Activated T-cell treated with anti-CD3 and anti-CD28 coated beads for 1 hour (primary cell): ENCODE data around the gene AUH.
"Not testable (repeated sequence)": the region's sequence is repeated elsewhere in the genome, so short reads cannot be mapped to it uniquely, and the experiment has no call there.

Experiments used
- DNase-seq: peaks from one replicate; pipeline ENCODE4 v3.0.0-alpha.2; 2020; ENCODE audit warnings: low read depth

Gene AUH

GRCh38 chr9:91361291-91362050, at the start of gene AUH:
TSS of gene AUH (minus strand) at chr9:91361918. CDS start at chr9:91361889, 29 bp downstream.
- peak; percentile 75 for DNase-seq

DNA sequence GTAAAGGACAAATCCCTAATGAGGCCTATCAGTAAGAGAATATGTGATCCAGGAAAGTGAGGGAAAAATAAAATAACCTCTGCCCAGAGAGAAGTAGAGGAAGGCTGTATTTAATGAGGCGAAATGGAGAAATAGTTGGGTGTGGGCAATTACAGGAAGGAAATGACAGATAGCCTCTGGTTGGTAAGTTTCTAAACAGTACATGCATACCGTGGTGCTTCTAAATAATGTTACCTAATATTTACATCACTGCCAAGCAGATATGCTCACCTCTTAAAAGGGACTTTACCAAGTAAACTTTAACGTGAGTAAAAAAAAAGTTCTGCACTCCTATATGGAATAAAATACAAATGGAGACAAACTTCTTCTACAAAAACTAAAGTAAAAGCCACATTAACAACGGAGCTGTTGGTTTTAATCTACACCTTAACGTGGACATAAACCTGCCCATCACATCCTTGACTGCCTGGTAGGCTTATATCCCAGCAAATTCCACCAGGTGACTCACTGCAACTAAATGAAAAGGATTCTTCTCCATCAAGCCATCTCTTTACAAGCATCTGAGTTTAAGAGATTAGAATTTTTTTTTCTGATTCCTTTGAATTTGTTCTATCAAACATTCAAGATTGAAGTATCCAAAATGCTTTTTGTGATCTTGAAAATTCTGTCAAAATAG, 49.5 kb upstream of the AUH start:
- DNase-seq, result no peak

- no peak for DNase-seq
Observed at GRCh38 chr9:91410161-91410560, 48.4 kb upstream of the AUH start.

DNA sequence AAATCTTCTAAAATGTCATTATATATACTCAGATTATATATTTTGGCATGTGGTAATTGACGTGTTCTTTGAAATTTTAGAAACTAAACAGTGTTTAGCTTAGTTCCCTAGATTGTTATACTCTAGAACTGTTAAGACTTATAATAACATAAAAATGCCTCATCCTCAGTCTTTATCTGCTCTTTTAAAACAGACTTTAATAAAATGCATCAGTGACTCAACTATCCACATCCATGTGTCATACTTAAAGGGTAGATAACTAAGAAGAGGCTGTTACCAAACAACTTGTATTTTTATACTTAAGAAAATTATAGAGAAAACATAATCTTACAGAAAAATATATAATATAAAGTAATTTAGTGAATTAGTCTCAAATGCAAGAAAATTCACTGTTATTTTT, 46.8 kb upstream of the AUH start:
- no peak for DNase-seq

DNA sequence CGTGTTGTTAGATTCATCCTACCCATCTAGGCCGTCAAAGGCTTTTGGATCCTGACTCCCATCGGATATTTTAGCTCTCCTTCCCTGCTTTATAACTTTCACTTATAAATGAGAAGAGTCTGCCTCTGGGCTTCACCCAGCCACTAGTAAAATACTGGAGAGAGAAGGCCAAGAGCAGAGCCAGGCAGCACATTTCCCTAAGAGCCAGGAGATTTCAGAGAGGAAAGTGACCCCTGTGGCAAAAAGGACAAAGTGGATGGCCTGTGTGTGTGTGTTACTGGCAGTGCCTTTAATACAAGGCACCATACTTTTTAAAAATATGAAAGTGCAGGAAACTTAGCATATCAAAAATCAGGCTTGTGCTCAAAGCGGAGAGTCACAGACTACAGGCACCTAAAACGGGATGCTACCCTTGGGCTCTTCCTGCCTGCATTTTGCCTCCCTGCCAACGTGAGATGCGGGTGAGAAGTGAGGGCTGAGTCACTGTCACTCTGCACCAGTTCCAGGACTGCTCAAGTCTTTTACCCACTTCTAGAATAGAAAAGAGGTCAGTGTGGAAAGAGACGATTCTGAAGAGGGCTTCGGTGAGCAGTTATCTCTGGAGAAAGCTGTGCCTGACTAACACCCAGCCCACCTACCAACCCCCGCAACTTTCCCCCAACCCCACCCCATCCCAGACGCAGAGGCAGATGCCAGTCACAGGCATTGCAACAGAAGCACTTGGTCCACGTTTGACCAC, 46.0 kb upstream of the AUH start:
- DNase-seq, result no peak

GRCh38 chr9:91405343-91406077, 43.8 kb upstream of the AUH start:
- no peak for DNase-seq

GRCh38 chr9:91403665-91404543, 42.2 kb upstream of the AUH start:
- DNase-seq, result no peak

GRCh38 chr9:91398926-91399325, 37.2 kb upstream of the AUH start:
- no peak for DNase-seq

DNA sequence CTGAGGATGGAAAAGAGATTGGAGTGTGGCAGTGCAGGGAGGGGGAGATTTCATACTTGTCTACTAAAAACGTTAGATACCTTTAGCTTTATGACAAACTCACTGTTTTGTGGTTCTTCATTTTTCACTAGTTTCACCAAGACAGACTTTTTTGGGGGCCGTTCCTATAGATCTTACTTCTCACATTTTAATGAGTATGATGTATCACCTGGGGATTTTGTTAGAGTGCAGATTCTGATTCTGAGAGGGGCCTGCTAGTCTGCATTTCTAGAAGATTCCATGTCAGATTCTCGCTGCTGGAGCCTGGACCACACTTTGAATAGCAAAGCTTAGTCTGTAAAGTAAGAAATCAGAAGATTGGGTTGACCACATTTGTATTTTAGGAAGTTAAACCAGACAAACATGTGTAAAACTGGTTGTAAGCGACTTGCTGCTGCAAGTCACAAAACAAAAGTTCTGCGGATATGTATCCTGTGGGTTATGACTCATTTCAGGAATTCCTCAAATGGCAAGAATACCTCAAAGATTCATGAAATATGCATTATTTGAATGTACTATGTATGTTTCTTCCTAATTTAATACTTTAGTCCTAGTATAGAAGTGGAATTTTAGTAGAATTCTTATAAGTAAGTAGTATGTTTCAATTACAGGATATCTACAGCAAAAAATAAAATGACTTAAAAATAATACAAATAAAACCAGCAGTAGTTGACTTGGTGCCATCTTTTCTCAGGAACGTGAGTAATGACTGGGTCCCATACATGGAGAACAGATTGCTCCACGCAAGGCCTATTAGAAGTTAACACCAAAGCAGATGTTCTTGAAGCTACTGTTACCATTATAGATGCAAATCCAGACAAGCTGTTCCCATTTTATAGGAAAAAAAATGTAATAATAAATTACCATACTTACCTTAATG, 34.1 kb upstream of the AUH start:
- no peak for DNase-seq

GRCh38 chr9:91395106-91395552, 33.4 kb upstream of the AUH start:
- no peak for DNase-seq

GRCh38 chr9:91393826-91394225, 32.1 kb upstream of the AUH start:
- DNase-seq, result no peak

DNA sequence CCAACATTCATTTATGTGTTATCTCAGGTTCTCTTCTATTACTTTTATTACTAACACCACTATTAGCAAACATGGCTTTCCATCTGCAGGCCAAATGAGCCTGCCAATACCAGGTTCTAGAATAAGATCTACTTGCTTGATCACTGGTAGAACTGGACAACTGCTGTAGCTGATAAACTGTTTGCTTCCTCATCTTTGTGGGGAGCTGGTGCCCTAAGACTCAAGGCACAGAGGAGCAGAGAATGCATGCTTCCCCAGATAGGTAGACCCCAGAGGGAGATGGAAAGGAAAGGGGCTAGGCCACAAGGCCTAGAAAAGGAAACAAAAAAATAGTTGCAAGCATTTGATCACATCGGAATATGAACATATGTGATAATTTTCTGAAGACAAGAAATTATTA, 30.7 kb upstream of the AUH start:
- no peak for DNase-seq

- DNase-seq, result no peak
Observed at GRCh38 chr9:91391818-91392217, 30.1 kb upstream of the AUH start.

DNA sequence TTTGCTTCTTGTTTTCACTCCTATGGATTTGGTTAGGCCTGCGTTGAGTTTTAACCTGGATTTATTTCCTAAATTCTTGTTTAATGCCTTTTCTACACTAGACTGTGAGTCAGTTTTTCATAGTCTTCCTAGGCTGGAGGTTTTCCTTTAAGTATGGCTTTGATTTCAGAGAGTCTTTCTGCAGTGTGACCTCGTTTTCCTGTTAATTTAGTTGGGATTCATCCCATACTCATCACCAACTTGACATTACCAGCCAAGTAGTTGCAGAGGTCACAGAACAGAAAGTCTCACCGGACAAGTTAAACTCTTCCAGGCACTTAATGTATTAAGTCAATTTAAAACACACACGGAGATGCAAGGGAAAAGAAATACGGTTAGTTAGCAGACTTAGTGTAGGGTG, 29.7 kb upstream of the AUH start:
- DNase-seq, result no peak

GRCh38 chr9:91389686-91390085, 28.0 kb upstream of the AUH start:
- DNase-seq, result not testable (repeated sequence)

DNA sequence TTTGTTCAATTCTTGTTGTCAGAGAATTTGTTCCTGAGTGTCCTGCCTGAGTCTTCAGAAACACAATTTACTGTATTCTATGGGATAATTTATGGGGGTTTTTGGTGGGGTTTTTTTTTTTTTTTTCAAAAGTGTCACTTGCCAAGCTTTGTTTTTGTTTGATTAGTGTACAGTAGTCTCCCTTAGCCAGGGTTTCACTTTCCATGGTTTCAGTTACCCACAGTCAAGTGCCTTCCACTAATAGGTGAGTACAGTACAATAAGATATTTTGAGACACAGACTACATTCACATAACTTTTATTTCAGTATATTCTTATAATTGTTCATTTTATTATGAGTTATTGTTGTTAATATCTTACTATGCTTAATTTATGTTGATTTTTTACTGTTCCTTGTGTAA, 25.0 kb upstream of the AUH start:
- DNase-seq, result no peak

DNA sequence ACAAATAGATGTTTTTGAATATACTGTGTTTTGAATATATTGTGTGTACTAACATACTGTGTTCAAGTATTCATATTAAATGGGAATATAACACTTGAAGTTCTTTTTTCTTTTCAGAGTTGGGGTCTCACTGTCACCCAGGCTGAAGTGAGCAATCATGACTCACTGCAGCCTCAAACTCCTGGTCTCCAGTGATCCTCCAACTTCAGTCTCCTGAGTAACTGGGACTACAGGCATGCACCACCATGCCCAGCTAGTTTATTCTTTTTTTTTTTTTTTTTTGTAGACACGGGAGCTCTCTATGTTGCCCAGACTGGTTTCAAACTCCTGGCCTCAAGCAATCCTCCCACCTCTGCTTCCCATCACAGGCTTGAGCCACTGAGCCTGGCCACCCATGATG, 23.2 kb upstream of the AUH start:
- DNase-seq, result no peak

GRCh38 chr9:91383577-91383976, 21.9 kb upstream of the AUH start:
- DNase-seq, result no peak

GRCh38 chr9:91382298-91382697, 20.6 kb upstream of the AUH start:
- DNase-seq, result no peak

- no peak for DNase-seq
Observed at GRCh38 chr9:91379426-91379825, 17.7 kb upstream of the AUH start.
